Cardiac muscle cell (in vitro differentiated cells and primary cell): Measurements from ENCODE around the gene REEP5. TPM values are rescaled to one million over a fixed set of nuclear protein-coding genes. Genes with fewer than 3 reads are reported as not detected.

Source experiments
- DNase-seq, 2 donors: peaks; one replicate each; pipeline versions ENCODE4 v3.0.0 to v3.0.0-alpha.2; 2010 to 2017; ENCODE audit warnings: low read depth in 1 of 2, low spot score in 1 of 2
- H3K27ac ChIP-seq: fragments of 200-600 bp; sonication (generic); 2 replicates; pipeline ENCODE4 v1.5.1; 2016
- H3K27me3 ChIP-seq: fragments of 200-600 bp; sonication (generic); 2 replicates; pipeline ENCODE4 v1.6.0; 2016; ENCODE audit warnings: control low read depth
- H3K36me3 ChIP-seq: fragments of 200-600 bp; sonication (generic); 2 replicates; pipeline ENCODE4 v1.5.1; 2016; ENCODE audit warnings: control low read depth
- H3K4me1 ChIP-seq: fragments of 200-600 bp; sonication (generic); 2 replicates; pipeline ENCODE4 v1.8.1; 2017; ENCODE audit warnings: low read depth, mild to moderate bottlenecking, mixed run types
- H3K4me3 ChIP-seq: fragments of 200-600 bp; sonication (generic); 2 replicates; pipeline ENCODE4 v1.5.1; 2016; ENCODE audit warnings: mild to moderate bottlenecking
- H3K9me3 ChIP-seq: fragments of 200-600 bp; sonication (generic); 2 replicates; pipeline ENCODE4 v1.5.1; 2017; ENCODE audit warnings: low read depth, mild to moderate bottlenecking, control low read depth
- CTCF ChIP-seq: IDR thresholded peaks from 2 replicates; pipeline ENCODE4 v1.5.1; 2012; ENCODE audit warnings: low read depth, mild to moderate bottlenecking, low read length
- polyA plus RNA-seq: library from polyadenylated mRNA; unstranded; fragments of >200 nt; fragmentation: Nextera tagmentation; extraction: Ambion mirVana; gene quantifications from 2 replicates; pipeline ENCODE4 v1.2.1, GENCODE V29; 2016
- total RNA-seq: library from RNA; depleted of rRNA; stranded (reverse); fragments of >200 nt; gene quantifications from 2 replicates; pipeline ENCODE4 v1.2.3, GENCODE V29; 2016

Gene REEP5
- total and polyA plus RNA-seq, 2 experiments from 2014 or later, result 27.0 to 138 TPM

DNA sequence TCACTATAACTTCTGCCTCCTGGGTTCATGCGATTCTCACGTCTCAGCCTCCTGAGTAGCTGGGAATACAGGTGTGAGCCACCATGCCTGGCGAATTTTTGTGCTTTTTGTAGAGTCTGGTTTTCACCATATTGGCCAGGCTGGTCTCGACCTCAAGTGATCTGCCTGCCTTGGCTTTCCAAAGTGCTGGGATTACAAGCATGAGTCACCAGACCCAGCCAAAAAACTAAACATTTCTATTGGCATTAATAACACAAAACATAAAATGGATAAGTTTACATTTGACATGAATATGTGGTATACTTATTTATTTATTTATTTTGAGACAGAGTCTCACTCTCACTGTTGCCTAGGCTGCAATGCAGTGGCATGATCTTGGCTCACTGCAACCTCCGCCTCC lies 13.6 kb upstream of the REEP5 start:
- no peak for TF ChIP-seq CTCF
- H3K9me3 ChIP-seq, result no peaks in the 10 kb centered on the region
- no peaks in the 10 kb centered on the region for H3K27me3 ChIP-seq
- peaks cover 9% of the 10 kb centered on the region for H3K4me1 ChIP-seq
- H3K4me3 ChIP-seq, result no peak overlapping the region
- DNase-seq, result no peak
- H3K36me3 ChIP-seq, result no peaks in the 10 kb centered on the region
- no peak overlapping the region for H3K27ac ChIP-seq

DNA sequence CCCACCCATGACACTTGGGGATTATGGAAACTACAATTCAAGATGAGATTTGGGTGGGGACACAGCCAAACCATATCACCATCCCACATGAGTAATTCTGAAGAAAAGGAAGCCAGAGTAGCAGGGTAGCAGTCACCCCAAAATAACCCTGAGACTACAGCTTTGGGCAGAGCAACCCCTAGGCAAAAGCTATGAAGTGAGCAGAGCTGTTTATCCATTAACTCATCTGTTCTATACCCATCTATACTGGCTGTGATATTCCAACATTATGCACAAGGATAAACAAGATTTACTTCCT lies 12.3 kb upstream of the REEP5 start:
- DNase-seq, result no peak
- Histone ChIP-seq H3K27ac (no peak overlapping the region), H3K36me3 (no peaks in the 10 kb centered on the region), H3K4me1 (peaks cover 9% of the 10 kb centered on the region), H3K9me3 (no peaks in the 10 kb centered on the region), H3K4me3 (no peak overlapping the region), H3K27me3 (no peaks in the 10 kb centered on the region)
- no peak for TF ChIP-seq CTCF

DNA sequence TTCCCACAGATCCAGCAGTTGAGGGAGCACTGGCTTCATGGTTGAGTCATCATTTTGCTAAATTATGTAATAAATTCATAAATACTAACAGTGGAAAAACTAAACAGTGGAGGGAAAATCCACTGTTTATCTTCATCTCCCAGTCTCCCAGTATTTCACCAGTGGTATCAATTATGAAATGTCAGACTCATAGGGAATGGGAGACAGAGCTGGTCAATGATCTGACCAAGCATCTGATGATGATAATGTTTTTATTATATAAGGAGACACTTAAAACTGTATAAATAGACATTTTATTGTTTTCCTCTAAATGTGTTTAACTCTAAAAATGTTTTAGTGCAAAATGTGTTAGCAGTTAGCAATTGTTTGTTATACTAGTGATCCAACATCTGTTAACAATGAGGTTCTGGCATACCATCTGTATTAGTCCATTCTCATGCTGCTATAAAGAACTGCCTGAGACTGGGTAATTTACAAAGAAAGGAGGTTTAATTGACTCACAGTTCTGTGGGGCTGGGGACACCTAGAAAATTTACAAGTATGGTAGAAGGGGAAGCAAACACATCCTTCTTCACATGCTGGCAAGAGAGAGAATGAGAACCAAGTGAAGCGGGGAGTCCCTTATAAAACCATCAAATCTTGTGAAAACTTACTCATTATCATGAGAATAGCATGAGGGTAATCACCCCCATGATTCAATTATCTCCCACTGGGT lies 11.8 kb upstream of the REEP5 start:
- Histone ChIP-seq H3K27ac (no peak overlapping the region), H3K9me3 (no peaks in the 10 kb centered on the region), H3K36me3 (no peaks in the 10 kb centered on the region), H3K4me1 (peaks cover 9% of the 10 kb centered on the region), H3K4me3 (no peak overlapping the region), H3K27me3 (no peaks in the 10 kb centered on the region)
- no peak for TF ChIP-seq CTCF
- peak in 1 of 2 donors; percentile 10 for DNase-seq

- DNase-seq, result no peak
- no peaks in the 10 kb centered on the region for H3K27me3 ChIP-seq
- H3K27ac ChIP-seq, result no peak overlapping the region
- TF ChIP-seq CTCF, result no peak
- H3K36me3 ChIP-seq, result no peaks in the 10 kb centered on the region
- no peaks in the 10 kb centered on the region for H3K9me3 ChIP-seq
- peaks cover 9% of the 10 kb centered on the region for H3K4me1 ChIP-seq
- no peak overlapping the region for H3K4me3 ChIP-seq
These were observed 11.1 kb upstream of the REEP5 start for GRCh38 chr5:112933105-112933504.

DNA sequence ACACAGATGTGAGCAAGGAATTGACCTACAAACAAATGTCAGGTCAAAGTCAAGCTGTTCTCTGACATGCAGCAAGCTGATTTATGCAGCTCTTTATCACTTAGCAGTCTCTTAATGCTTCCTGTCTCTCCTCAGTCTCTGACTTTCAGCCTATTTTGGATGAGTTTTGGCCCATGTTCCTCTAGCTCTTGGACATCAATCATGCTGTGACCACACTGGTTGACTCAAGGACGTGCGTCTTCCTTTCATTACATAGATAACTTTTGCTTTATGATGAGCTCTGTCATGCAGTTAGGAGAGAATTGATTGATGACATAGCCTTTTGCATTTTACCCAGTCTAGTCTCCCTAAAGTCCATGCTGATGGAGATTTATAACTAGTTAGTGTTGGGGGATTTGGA lies 9.4 kb upstream of the REEP5 start:
- Histone ChIP-seq H3K4me1 (peaks cover 9% of the 10 kb centered on the region), H3K9me3 (no peaks in the 10 kb centered on the region), H3K27me3 (no peaks in the 10 kb centered on the region), H3K4me3 (no peak overlapping the region), H3K27ac (no peak overlapping the region), H3K36me3 (no peaks in the 10 kb centered on the region)
- peak; percentile 5 to 19 for DNase-seq
- TF ChIP-seq CTCF, result no peak

DNA sequence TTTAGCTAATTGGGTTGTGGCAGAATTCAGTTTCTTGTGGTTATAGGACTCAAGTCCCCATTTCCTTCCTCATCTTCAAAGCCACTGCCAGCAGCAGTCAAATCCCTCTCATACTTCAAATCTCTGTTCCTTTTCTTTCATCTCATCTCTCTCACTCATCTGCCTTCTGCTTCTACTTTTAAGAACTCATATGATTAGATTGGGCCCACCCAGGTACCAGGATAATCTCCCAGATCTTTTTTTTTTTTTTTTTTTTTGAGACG lies 8.0 kb upstream of the REEP5 start:
- H3K4me3 ChIP-seq, result no peak overlapping the region
- no peaks in the 10 kb centered on the region for H3K27me3 ChIP-seq
- no peaks in the 10 kb centered on the region for H3K9me3 ChIP-seq
- no peak for TF ChIP-seq CTCF
- H3K36me3 ChIP-seq, result no peaks in the 10 kb centered on the region
- H3K27ac ChIP-seq, result no peak overlapping the region
- H3K4me1 ChIP-seq, result peaks cover 9% of the 10 kb centered on the region
- DNase-seq, result no peak
